Adrenal gland (tissue), 12 donors: ENCODE measurements around the gene LIPI. TPM values are rescaled to one million over a fixed set of nuclear protein-coding genes. Genes with fewer than 3 reads are reported as not detected.
A peak's percentile ranks its signal among the peaks of the same experiment; 100 is the strongest.

ENCODE experiments used
- DNase-seq, 7 donors: peaks; one replicate each; pipeline ENCODE4 v3.0.0-alpha.2; 2019 to 2020
- H3K27ac ChIP-seq, 5 donors: fragments of 200-600 bp; sonication (generic) in 4 of 5; 1 replicate in 3 of 5; 2 replicates in 2 of 5; pipeline versions ENCODE4 v1.5.1 to v1.8.0; 2016 to 2020; ENCODE audit warnings: mild to moderate bottlenecking in 1 of 5
- H3K27me3 ChIP-seq: fragments of 200-600 bp; 2 replicates; pipeline ENCODE4 v1.8.0; 2021
- H3K36me3 ChIP-seq, 2 donors: fragments of 200-600 bp; replicated peaks in 1 of 2; 1 replicate in 1 of 2; 2 replicates in 1 of 2; pipeline versions ENCODE4 v1.5.1 to v1.8.0; 2018 to 2022
- H3K4me1 ChIP-seq, 2 donors: fragments of 200-600 bp; replicated peaks in 1 of 2; 1 replicate in 1 of 2; 2 replicates in 1 of 2; pipeline versions ENCODE4 v1.5.1 to v1.8.0; 2018 to 2021
- H3K4me3 ChIP-seq, 4 donors: fragments of 200-600 bp; sonication (generic) in 3 of 4; one replicate each; pipeline ENCODE4 v1.5.1; 2016 to 2018
- H3K9me3 ChIP-seq, 3 donors: fragments of 200-600 bp; sonication (generic) in 1 of 3; replicated peaks in 1 of 3; 1 replicate in 2 of 3; 2 replicates in 1 of 3; pipeline versions ENCODE4 v1.5.1 to v1.8.0; 2016 to 2021
- CTCF ChIP-seq, 6 experiments: fragments of 450-650 bp in 4 of 6; fragments of 200-600 bp in 2 of 6; sonication (generic) in 1 of 6; IDR thresholded peaks; 1 replicate in 5 of 6; 2 replicates in 1 of 6; pipeline versions ENCODE4 v1.5.1 to v1.8.0; 2016 to 2021; ENCODE audit warnings: antibody characterized with exemption in 6 of 6, mild to moderate bottlenecking in 2 of 6, moderate library complexity in 1 of 6
- POLR2A ChIP-seq, 2 donors: fragments of 450-650 bp; IDR thresholded peaks; one replicate each; pipeline ENCODE4 v1.6.1; 2017; ENCODE audit warnings: antibody characterized with exemption in 2 of 2, mild to moderate bottlenecking in 2 of 2, moderate library complexity in 1 of 2
- WGBS, 4 donors: extraction: QIAGEN DNeasy Blood & Tissue Kit in 2 of 4; methylation state at CpG; one replicate each; pipeline versions ENCODE4 v1.1.5 to v1.1.7; 2013 to 2017; 5-methylcytosine and 5-hydroxymethylcytosine counted together
- intact Hi-C, 2 donors: fragments of 100-400 bp; cut with DNase I; formaldehyde crosslinking; loops; one replicate each; pipeline versions ENCODE4 v1.14.1 to v1.15.0; 2022 to 2023
- polyA plus RNA-seq, 3 donors: library from polyadenylated mRNA; stranded (reverse); fragments of 200-250 nt in 2 of 3; fragments of 350-450 nt in 1 of 3; fragmentation: Illumina TruSeq in 1 of 3; extraction: RNeasy Lipid Tissue Mini Kit (QIAGEN cat#74804) in 1 of 3; gene quantifications; one replicate each; pipeline ENCODE4 v1.2.3, GENCODE V29; 2013 to 2014
- total RNA-seq, 9 donors: library from RNA; depleted of rRNA in 4 of 9; stranded (reverse); fragments of >200 nt in 4 of 9; fragments of 120-200 nt in 1 of 9; fragmentation: NEBNext Ultra II Directional in 1 of 9; extraction: Animal tissue kit (Norgen Biotek cat#: 25700) in 1 of 9; gene quantifications; one replicate each; pipeline versions ENCODE4 v1.1.0 to v1.2.4, GENCODE V29; 2013 to 2023
- donor health status: healthy with polysubstance abuse.
- donor health status: Bipolar disorder and iron deficiency.
- donor health status: DM: yes; HTN: yes; CAD: no.
- donor health status: DM: no; HTN: no; CAD: no.
- donor health status: DM: no; HTN: no; CAD: no.
- donor health status: DM: yes; HTN: yes; CAD: no.

LIPI gene
- total and polyA plus RNA-seq, 12 donors, result not detected

- H3K4me3 ChIP-seq, result no peak overlapping the region
- intact Hi-C loops, result no loop called here
- H3K9me3 ChIP-seq, result no peaks in the 10 kb centered on the region
- H3K36me3 ChIP-seq, result no peaks in the 10 kb centered on the region
- TF ChIP-seq POLR2A (IDR thresholded peaks at IDR 0.05) (no peak), CTCF (IDR thresholded peaks at IDR 0.05) (no peak)
- H3K4me1 ChIP-seq, result no peaks in the 10 kb centered on the region
- no peak for DNase-seq
- H3K27ac ChIP-seq, result no peak overlapping the region
- H3K27me3 ChIP-seq, result no peaks in the 10 kb centered on the region
These were observed 35.0 kb upstream of the LIPI start for GRCh38 chr21:14245711-14246110.

DNA sequence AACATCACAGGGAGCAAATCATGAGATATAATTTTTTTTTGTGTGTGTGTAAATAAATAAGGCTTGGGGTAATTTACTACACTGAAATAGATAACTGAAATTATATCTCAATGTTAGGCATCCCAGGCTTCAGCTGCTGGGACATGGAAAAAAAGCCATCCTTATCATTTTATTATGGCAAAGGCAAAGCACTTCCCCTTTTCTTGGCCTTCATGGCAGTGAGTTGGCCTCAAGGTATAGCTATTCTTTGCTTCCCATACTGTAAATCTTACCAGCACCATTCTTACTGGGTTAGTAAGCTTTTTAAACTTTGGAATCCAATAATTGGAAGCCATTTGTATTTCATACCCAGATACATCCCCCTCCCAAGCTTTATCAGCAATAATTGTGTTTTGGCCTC lies 34.2 kb upstream of the LIPI start:
- Histone ChIP-seq H3K27me3 (no peaks in the 10 kb centered on the region), H3K36me3 (no peaks in the 10 kb centered on the region), H3K4me3 (no peak overlapping the region), H3K9me3 (no peaks in the 10 kb centered on the region), H3K4me1 (no peaks in the 10 kb centered on the region), H3K27ac (no peak overlapping the region)
- TF ChIP-seq POLR2A (IDR thresholded peaks at IDR 0.05) (no peak), CTCF (IDR thresholded peaks at IDR 0.05) (no peak)
- no peak for DNase-seq
- intact Hi-C loops, result no loop called here

GRCh38 chr21:14243874-14244273 lies 33.1 kb upstream of the LIPI start:
- Histone ChIP-seq H3K36me3 (no peaks in the 10 kb centered on the region), H3K9me3 (no peaks in the 10 kb centered on the region), H3K27ac (no peak overlapping the region), H3K27me3 (no peaks in the 10 kb centered on the region), H3K4me1 (no peaks in the 10 kb centered on the region), H3K4me3 (no peak overlapping the region)
- peak in 1 of 7 donors; percentile 2 for DNase-seq
- 15 to 37% (median 21%) methylated on average over 2 of the region's 2 CpGs for WGBS, 4 donors
- intact Hi-C loops, result no loop called here
- TF ChIP-seq CTCF (IDR thresholded peaks at IDR 0.05) (no peak), POLR2A (IDR thresholded peaks at IDR 0.05) (no peak)

GRCh38 chr21:14243461-14243860 lies 32.7 kb upstream of the LIPI start:
- Histone ChIP-seq H3K4me1 (no peaks in the 10 kb centered on the region), H3K9me3 (no peaks in the 10 kb centered on the region), H3K4me3 (no peak overlapping the region), H3K27me3 (no peaks in the 10 kb centered on the region), H3K36me3 (no peaks in the 10 kb centered on the region), H3K27ac (no peak overlapping the region)
- TF ChIP-seq CTCF (IDR thresholded peaks at IDR 0.05) (no peak), POLR2A (IDR thresholded peaks at IDR 0.05) (no peak)
- intact Hi-C loops, result no loop called here
- DNase-seq, result no peak
- 0 to 76% (median 32%) methylated on average over 1 of the region's 1 CpG for WGBS, 4 donors
